ENCODE data around the gene PDE8A.
"Not testable (repeated sequence)": the region's sequence is repeated elsewhere in the genome, so short reads cannot be mapped to it uniquely, and the experiment has no call there.

Gene PDE8A

GRCh38 chr15:84961114-84961452, 20.6 kb upstream of the PDE8A start:
- DNase-seq (ENCODE audit: low read depth in 1 of 2, low spot score in 1 of 2) = no peak

- no peak for DNase-seq (ENCODE audit: low read depth in 1 of 2, low spot score in 1 of 2)
Measured at GRCh38 chr15:84961707-84962106, 19.9 kb upstream of the PDE8A start.

- DNase-seq (ENCODE audit: low read depth in 1 of 2, low spot score in 1 of 2) = no peak
Measured at GRCh38 chr15:84962955-84963354, 18.7 kb upstream of the PDE8A start.

GRCh38 chr15:84967380-84967779, 14.3 kb upstream of the PDE8A start:
- DNase-seq (ENCODE audit: low read depth in 1 of 2, low spot score in 1 of 2) = no peak

- no peak for DNase-seq (ENCODE audit: low read depth in 1 of 2, low spot score in 1 of 2)
Measured at GRCh38 chr15:84968301-84968700, 13.4 kb upstream of the PDE8A start.

GRCh38 chr15:84969257-84969656, 12.4 kb upstream of the PDE8A start:
- no peak for DNase-seq (ENCODE audit: low read depth in 1 of 2, low spot score in 1 of 2)

GRCh38 chr15:84970843-84971242, 10.8 kb upstream of the PDE8A start:
- no peak for DNase-seq (ENCODE audit: low read depth in 1 of 2, low spot score in 1 of 2)

GRCh38 chr15:84973492-84974460, 7.9 kb upstream of the PDE8A start:
- no peak for DNase-seq (ENCODE audit: low read depth in 1 of 2, low spot score in 1 of 2)

- no peak for DNase-seq (ENCODE audit: low read depth in 1 of 2, low spot score in 1 of 2)
Measured at GRCh38 chr15:84975871-84976351, 5.7 kb upstream of the PDE8A start.

- no peak for DNase-seq (ENCODE audit: low read depth in 1 of 2, low spot score in 1 of 2)
Measured at GRCh38 chr15:84976746-84977345, 4.8 kb upstream of the PDE8A start.

GRCh38 chr15:84979651-84980050, 2.0 kb upstream of the PDE8A start:
- DNase-seq (ENCODE audit: low read depth in 1 of 2, low spot score in 1 of 2) = no peak

- peak; percentile 73 to 76 for DNase-seq (ENCODE audit: low read depth in 1 of 2, low spot score in 1 of 2)
Measured at GRCh38 chr15:84980196-84981053, 1.2 kb upstream of the PDE8A start.

GRCh38 chr15:84981054-84981710, 474 bp upstream of the PDE8A start:
- peak; percentile 93 to 94 for DNase-seq (ENCODE audit: low read depth in 1 of 2, low spot score in 1 of 2)

- DNase-seq (ENCODE audit: low read depth in 1 of 2, low spot score in 1 of 2) = peak; percentile 28 to 42
Measured at GRCh38 chr15:84982301-84982920, 755 bp downstream of the PDE8A start.

- no peak for DNase-seq (ENCODE audit: low read depth in 1 of 2, low spot score in 1 of 2)
Measured at GRCh38 chr15:84983294-84983693, 1.6 kb downstream of the PDE8A start.

- no peak for DNase-seq (ENCODE audit: low read depth in 1 of 2, low spot score in 1 of 2)
Measured at GRCh38 chr15:84983711-84984110, 2.1 kb downstream of the PDE8A start.

- no peak for DNase-seq (ENCODE audit: low read depth in 1 of 2, low spot score in 1 of 2)
Measured at GRCh38 chr15:84985158-84985557, 3.5 kb downstream of the PDE8A start.

GRCh38 chr15:84987351-84987750, 5.7 kb downstream of the PDE8A start:
- not testable (repeated sequence) for DNase-seq (ENCODE audit: low read depth in 1 of 2, low spot score in 1 of 2)

GRCh38 chr15:84987949-84988624, 6.4 kb downstream of the PDE8A start:
- no peak for DNase-seq (ENCODE audit: low read depth in 1 of 2, low spot score in 1 of 2)
